Activated T-helper 9 cell treated with anti-CD3 and anti-CD28 coated beads, Interleukin-2, amount 50 U/mL, for 16 hours (primary cell): ENCODE results near the gene EVC.

ENCODE experiments used
- DNase-seq: peaks from one replicate; pipeline ENCODE4 v3.0.0-alpha.2; 2020; ENCODE audit warnings: low read depth

Gene EVC

GRCh38 chr4:5730993-5731990 is 20.3 kb downstream of the EVC start:
- no peak for DNase-seq

GRCh38 chr4:5732158-5732557 is 21.2 kb downstream of the EVC start:
- no peak for DNase-seq

- DNase-seq = no peak
Observed at GRCh38 chr4:5734853-5735252, 23.9 kb downstream of the EVC start.

- DNase-seq = no peak
Observed at GRCh38 chr4:5735463-5735862, 24.5 kb downstream of the EVC start.

- DNase-seq = no peak
Observed at GRCh38 chr4:5738061-5738460, 27.1 kb downstream of the EVC start.

- DNase-seq = no peak
Observed at GRCh38 chr4:5742388-5742787, 31.4 kb downstream of the EVC start.

- DNase-seq = no peak
Observed at GRCh38 chr4:5742968-5743367, 32.0 kb downstream of the EVC start.

GRCh38 chr4:5746250-5746649 is 35.2 kb downstream of the EVC start:
- DNase-seq = no peak

- no peak for DNase-seq
Observed at GRCh38 chr4:5746829-5747737, 36.1 kb downstream of the EVC start.

- DNase-seq = no peak
Observed at GRCh38 chr4:5747738-5748375, 36.9 kb downstream of the EVC start.

- no peak for DNase-seq
Observed at GRCh38 chr4:5749568-5749967, 38.6 kb downstream of the EVC start.

GRCh38 chr4:5750052-5750945 is 39.3 kb downstream of the EVC start:
- no peak for DNase-seq

GRCh38 chr4:5750946-5751665 is 40.1 kb downstream of the EVC start:
- DNase-seq = no peak

- DNase-seq = no peak
Observed at GRCh38 chr4:5751666-5752375, 40.8 kb downstream of the EVC start.

GRCh38 chr4:5752376-5753184 is 41.6 kb downstream of the EVC start:
- DNase-seq = no peak

- DNase-seq = no peak
Observed at GRCh38 chr4:5753366-5753765, 42.4 kb downstream of the EVC start.

GRCh38 chr4:5753766-5754528 is 42.9 kb downstream of the EVC start:
- DNase-seq = no peak

- no peak for DNase-seq
Observed at GRCh38 chr4:5754529-5754881, 43.5 kb downstream of the EVC start.
